C4-2B (cell line): ENCODE data around the gene SLC43A2.
"Not testable (repeated sequence)": the region's sequence is repeated elsewhere in the genome, so short reads cannot be mapped to it uniquely, and the experiment has no call there.

Source experiments
- H3K27ac ChIP-seq: fragments of 450-650 bp; 2 replicates; pipeline ENCODE4 v1.5.1; 2017
- ZFX ChIP-seq: fragments of 450-650 bp; IDR thresholded peaks from 2 replicates; pipeline ENCODE4 v1.6.1; 2017
- TF ChIP-seq, protein P1 (sequence below): fragments of 450-650 bp; conservative IDR thresholded peaks from 2 replicates; pipeline ENCODE4 v1.5.1; 2017; ENCODE audit warnings: mild to moderate bottlenecking

Gene SLC43A2

DNA sequence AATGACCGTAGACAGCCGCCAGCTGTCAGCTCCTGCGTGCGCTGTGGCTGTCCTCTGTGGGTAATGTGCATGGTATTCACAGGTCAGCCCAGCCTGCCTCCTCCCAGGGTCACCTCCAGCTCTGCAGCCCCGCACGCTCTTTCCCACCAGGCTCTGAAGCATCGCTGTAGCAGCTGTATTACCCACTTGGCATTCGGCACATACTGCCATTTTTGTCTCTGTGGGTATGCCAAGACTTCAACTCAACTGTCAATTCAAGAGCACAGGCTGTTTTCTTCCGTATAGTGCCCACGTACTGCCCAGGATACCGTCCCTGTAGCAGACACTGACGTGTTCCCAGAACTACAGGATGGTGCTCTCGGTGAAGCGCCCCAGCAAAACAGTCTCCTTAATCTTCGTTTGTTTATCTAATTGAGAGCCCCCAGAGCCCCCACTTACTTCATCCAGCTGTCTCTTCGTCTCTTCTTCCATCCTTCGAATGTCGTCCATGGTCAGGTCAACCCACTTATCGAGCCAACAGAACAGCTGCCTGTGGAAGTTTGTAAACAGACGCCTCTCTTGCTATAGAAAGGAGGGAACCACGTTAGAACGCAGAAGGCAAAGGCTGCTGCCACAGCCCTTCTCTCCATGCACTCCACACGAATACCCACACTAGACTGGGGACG lies 94.8 kb downstream of the SLC43A2 start:
- TF ChIP-seq ZFX, result no peak
- TF ChIP-seq, protein P1, sequence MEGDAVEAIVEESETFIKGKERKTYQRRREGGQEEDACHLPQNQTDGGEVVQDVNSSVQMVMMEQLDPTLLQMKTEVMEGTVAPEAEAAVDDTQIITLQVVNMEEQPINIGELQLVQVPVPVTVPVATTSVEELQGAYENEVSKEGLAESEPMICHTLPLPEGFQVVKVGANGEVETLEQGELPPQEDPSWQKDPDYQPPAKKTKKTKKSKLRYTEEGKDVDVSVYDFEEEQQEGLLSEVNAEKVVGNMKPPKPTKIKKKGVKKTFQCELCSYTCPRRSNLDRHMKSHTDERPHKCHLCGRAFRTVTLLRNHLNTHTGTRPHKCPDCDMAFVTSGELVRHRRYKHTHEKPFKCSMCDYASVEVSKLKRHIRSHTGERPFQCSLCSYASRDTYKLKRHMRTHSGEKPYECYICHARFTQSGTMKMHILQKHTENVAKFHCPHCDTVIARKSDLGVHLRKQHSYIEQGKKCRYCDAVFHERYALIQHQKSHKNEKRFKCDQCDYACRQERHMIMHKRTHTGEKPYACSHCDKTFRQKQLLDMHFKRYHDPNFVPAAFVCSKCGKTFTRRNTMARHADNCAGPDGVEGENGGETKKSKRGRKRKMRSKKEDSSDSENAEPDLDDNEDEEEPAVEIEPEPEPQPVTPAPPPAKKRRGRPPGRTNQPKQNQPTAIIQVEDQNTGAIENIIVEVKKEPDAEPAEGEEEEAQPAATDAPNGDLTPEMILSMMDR, result no peak
- no peak overlapping the region for H3K27ac ChIP-seq

DNA sequence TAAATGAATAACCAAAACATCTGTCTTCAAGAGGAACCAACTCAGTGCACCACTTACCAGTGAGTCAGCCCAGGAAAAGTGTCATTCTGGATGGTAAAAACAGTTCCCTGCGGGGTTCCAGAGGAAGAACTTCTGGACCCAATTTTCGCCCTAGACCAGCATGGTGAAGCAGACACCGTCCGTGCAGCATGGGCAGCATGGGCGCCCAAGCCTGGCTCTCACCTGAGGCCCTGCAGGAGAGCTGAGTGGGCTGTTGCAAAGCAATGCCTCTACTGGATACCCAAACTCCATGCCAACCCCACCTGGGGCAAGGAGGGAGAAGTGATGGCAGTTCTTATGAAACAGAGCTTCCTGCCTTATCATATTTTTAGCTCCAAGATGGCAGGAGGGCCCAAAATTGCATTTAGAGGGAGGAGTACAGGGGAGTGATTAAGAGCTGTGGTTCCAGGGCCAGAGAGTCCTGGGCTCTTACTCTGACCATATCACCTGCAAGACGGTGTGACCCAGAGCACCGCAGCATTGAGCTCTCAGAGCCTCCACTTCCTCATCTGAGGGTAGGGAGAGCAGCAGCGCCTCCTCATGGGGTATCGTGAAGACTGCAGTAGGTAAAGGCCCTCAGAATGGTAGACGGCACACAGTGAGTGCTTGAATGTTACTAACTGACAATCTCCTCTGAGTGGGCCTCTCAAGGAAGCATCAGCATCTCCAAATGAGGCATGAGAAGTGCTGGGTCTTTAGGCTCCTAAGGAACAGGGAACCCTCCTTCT lies 95.6 kb downstream of the SLC43A2 start:
- TF ChIP-seq, protein P1, result no peak
- no peak for TF ChIP-seq ZFX
- H3K27ac ChIP-seq, result no peak overlapping the region

DNA sequence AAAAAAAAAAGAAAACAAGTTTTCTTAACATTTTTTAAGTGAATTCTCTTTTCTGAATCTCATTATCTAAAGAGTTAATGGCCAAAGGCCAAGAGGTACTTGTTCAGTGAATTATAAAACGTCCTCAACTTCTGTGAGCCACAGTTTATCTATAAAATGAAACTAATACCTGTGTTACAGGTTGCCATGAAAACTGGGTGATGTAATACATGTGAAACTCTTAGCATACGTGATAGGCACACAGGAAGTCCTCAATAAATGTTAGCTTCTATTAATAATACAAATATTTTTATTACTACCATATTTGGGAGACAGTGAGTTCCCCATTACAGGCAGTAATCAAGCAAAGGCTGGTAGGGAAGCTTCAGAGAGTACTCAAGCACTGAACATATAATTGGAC lies 98.8 kb downstream of the SLC43A2 start:
- peak overlapping the region; percentile 27; the same call in 1 of the 2 replicates for H3K27ac ChIP-seq
- TF ChIP-seq ZFX, result no peak
- TF ChIP-seq, protein P1, result no peak

DNA sequence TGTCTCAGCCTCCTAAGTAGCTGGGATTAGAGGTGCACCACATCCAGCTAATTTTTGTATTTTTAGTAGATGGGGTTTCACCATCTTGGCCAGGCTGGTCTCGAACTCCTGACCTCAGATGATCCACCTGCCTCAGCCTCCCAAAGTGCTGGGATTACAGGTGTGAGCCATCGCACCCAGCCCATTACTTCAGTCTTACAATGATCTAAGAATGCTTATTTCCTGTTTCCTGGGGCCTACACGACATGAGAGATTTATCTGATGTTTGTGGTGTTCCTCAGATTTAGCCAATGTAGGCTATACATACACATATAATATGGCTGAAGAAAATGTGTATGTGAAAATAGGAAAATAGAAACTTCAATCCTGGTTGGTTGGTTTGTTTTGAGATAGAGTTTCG lies 101.8 kb downstream of the SLC43A2 start:
- not testable (repeated sequence) for H3K27ac ChIP-seq

DNA sequence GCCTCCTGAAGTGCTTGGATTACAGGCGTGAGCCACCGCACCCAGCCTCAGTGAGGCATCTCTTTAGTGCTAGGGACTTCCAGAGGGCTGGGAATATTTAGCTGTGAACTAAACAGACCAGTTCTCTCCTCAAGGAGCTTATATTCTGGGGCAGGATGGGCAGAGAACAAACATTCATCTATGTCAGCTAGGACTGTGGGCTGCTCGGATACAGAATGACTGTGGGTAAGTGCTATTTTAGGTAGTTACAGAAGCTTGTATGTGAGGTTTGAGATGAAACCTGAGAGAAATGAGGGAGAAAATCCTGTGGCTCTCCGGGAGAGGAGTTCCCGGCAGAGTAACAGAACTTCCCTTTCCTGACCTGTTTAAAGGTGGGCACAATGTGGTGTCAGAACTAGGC lies 106.0 kb downstream of the SLC43A2 start:
- H3K27ac ChIP-seq, result no peak overlapping the region
- TF ChIP-seq ZFX, result no peak
- TF ChIP-seq, protein P1, result no peak

DNA sequence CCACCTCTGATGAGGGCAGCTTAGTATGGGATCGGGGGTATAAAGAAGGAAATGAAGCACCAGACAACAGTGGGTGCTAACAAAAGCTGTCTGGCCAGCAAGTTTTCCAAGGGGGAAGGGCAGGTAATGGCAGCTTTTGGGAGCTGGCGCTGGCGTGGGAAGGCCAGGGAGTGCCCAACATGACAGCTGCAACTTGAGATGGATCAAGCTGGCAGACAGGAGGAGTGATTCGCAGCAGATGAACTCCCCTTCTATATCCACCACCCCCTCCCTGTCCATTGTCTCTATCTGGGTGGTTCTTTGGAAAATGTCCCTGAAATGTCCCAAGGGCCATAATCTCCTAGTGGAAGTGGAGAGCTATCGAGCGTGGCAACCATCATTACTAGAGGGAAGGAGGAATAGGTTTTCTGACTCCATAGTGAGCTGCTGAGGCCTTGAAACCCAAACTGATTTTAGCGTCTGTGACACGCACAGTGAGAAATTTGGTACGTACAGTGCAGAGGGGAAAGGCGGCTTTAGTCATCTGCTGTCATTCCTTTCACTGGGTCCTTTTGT lies 107.5 kb downstream of the SLC43A2 start:
- no peak overlapping the region for H3K27ac ChIP-seq

DNA sequence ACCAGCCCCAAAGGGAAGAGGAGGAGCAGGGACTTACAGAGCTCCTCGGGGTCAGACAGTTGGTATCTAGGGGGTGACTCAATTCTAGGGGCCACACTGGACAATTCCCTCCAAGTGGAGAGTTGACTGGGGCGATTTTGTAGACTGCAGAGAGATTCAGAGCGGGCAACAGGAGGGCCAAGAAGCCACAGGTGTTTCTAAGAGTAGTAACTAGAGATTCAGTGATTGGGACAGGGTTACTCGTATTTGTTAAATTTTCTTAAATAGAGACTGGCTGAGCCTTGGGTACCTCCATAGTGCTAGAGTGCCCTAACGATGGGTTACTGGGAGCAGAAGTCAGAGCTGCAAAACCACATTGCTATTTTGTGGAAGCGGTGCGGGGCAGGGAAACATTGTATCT lies 109.0 kb downstream of the SLC43A2 start:
- no peak overlapping the region for H3K27ac ChIP-seq
- TF ChIP-seq, protein P1, result no peak
- TF ChIP-seq ZFX, result no peak

More for the DNA sequence above, 107.5 kb downstream of the SLC43A2 start:
- TF ChIP-seq, protein P1, result no peak
- no peak for TF ChIP-seq ZFX
